ENCODE measurements around the gene PVR. TPM values are rescaled to one million over a fixed set of nuclear protein-coding genes. Genes with fewer than 3 reads are reported as not detected.
"Not testable (repeated sequence)": the region's sequence is repeated elsewhere in the genome, so short reads cannot be mapped to it uniquely, and the experiment has no call there.

The PVR gene
- total RNA-seq, 4 donors from 2014 or later = 27.1 to 58.5 (median 33.4) TPM

GRCh38 chr19:44706506-44707236, 63.0 kb downstream of the PVR start:
- WGBS, 2 donors (ENCODE audit: low coverage in 1 of 2) = 90% methylated on average over 2 of the region's 6 CpGs; no CpG with 5 or more reads in 1 of the 2 donors
- H3K4me1 ChIP-seq = no peaks in the 10 kb centered on the region
- no peak overlapping the region for H3K4me3 ChIP-seq
- no peak for ATAC-seq
- no peaks in the 10 kb centered on the region for H3K27me3 ChIP-seq
- H3K9me3 ChIP-seq = no peaks in the 10 kb centered on the region
- H3K27ac ChIP-seq = no peak overlapping the region
- no peaks in the 10 kb centered on the region for H3K36me3 ChIP-seq
- TF ChIP-seq POLR2AphosphoS5 (IDR thresholded peaks at IDR 0.05) (no peak), EP300 (IDR thresholded peaks at IDR 0.05) (no peak), CTCF (IDR thresholded peaks at IDR 0.05) (no peak), POLR2A (IDR thresholded peaks at IDR 0.05) (no peak)

- no peaks in the 10 kb centered on the region for H3K36me3 ChIP-seq
- no peaks in the 10 kb centered on the region for H3K27me3 ChIP-seq
- H3K4me1 ChIP-seq = no peaks in the 10 kb centered on the region
- no peak overlapping the region for H3K4me3 ChIP-seq
- no CpG with 5 or more reads among the region's 20 CpGs for WGBS, 2 donors (ENCODE audit: low coverage in 1 of 2)
- no peak for TF ChIP-seq CTCF (IDR thresholded peaks at IDR 0.05)
- ATAC-seq = no peak
- H3K27ac ChIP-seq = no peak overlapping the region
- H3K9me3 ChIP-seq = no peaks in the 10 kb centered on the region
Measured at GRCh38 chr19:44707794-44708193, 64.1 kb downstream of the PVR start.

- Histone ChIP-seq H3K27ac (no peak overlapping the region), H3K4me1 (no peaks in the 10 kb centered on the region), H3K27me3 (no peaks in the 10 kb centered on the region), H3K4me3 (no peak overlapping the region), H3K9me3 (no peaks in the 10 kb centered on the region), H3K36me3 (no peaks in the 10 kb centered on the region)
- no peak for ATAC-seq
- 80% methylated on average over 2 of the region's 5 CpGs; no CpG with 5 or more reads in 1 of the 2 donors for WGBS, 2 donors (ENCODE audit: low coverage in 1 of 2)
- TF ChIP-seq POLR2A (IDR thresholded peaks at IDR 0.05) (no peak), CTCF (IDR thresholded peaks at IDR 0.05) (no peak), EP300 (IDR thresholded peaks at IDR 0.05) (no peak), POLR2AphosphoS5 (IDR thresholded peaks at IDR 0.05) (no peak)
Measured at GRCh38 chr19:44708940-44709339, 65.2 kb downstream of the PVR start.

GRCh38 chr19:44709434-44710266, 65.9 kb downstream of the PVR start:
- not testable (repeated sequence) for H3K27me3 ChIP-seq, H3K27ac ChIP-seq, H3K4me3 ChIP-seq, H3K4me1 ChIP-seq, ATAC-seq, H3K36me3 ChIP-seq, H3K9me3 ChIP-seq
- WGBS, 2 donors (ENCODE audit: low coverage in 1 of 2) = no CpG with 5 or more reads among the region's 4 CpGs

- no peak for ATAC-seq
Measured at GRCh38 chr19:44710483-44710882, 66.8 kb downstream of the PVR start.

More at GRCh38 chr19:44710483-44710882, 66.8 kb downstream of the PVR start:
- TF ChIP-seq POLR2A (IDR thresholded peaks at IDR 0.05) (no peak), CTCF (IDR thresholded peaks at IDR 0.05) (no peak), POLR2AphosphoS5 (IDR thresholded peaks at IDR 0.05) (no peak), EP300 (IDR thresholded peaks at IDR 0.05) (no peak)
- no peaks in the 10 kb centered on the region for H3K36me3 ChIP-seq
- H3K4me3 ChIP-seq = no peak overlapping the region
- no peak overlapping the region for H3K27ac ChIP-seq
- H3K9me3 ChIP-seq = peaks cover 0 to 8% (median 0%) of the 10 kb centered on the region in 3 donors
- H3K27me3 ChIP-seq = no peaks in the 10 kb centered on the region
- 64 to 85% methylated on average over 5 to 7 of the region's 14 CpGs for WGBS, 2 donors (ENCODE audit: low coverage in 1 of 2)
- no peaks in the 10 kb centered on the region for H3K4me1 ChIP-seq

Measured in gastroesophageal sphincter (tissue), 4 donors.